IMR-90 (cell line): Measurements from ENCODE around the gene COL23A1. TPM values are rescaled to one million over a fixed set of nuclear protein-coding genes. Genes with fewer than 3 reads are reported as not detected.

Experiments used
- ATAC-seq: fragments of 200-7000 bp; cut with Tn5 transposase; 2 replicates; pipeline ENCODE4 v1.9.1; 2020; ENCODE audit warnings: low read depth, mild to moderate bottlenecking, moderate library complexity
- BruUV-seq: library from RNA; stranded (reverse); fragments of 400-500 nt; replicated peaks from 2 replicates; lab custom pipeline; 2021; lab: Mats Ljungman, UMichigan
- CTCF ChIA-PET: fragments of 300-600 bp; formaldehyde crosslinking; extraction: SDS; loops from one replicate; lab custom pipeline; 2021; ENCODE audit warnings: antibody characterized with exemption; lab: Yijun Ruan, JAX
- POLR2A ChIA-PET: fragments of 300-600 bp; sonication (Branson Sonifier 250); formaldehyde crosslinking; loops from one replicate; lab custom pipeline; 2022; ENCODE audit warnings: antibody characterized with exemption; ENCODE audit not compliant: unreplicated experiment; lab: Charles Lee
- DNase-seq: peaks from one replicate; pipeline ENCODE4 v3.0.0; 2013
- H2AFZ ChIP-seq: replicated peaks from 2 replicates; pipeline ENCODE3; 2013; ENCODE audit warnings: low read length, mild to moderate bottlenecking; ENCODE audit not compliant: poor library complexity
- H2AK5ac ChIP-seq: 2 replicates; pipeline ENCODE4 v1.6.1; 2013; ENCODE audit warnings: low read depth, low read length, inconsistent platforms
- H2AK9ac ChIP-seq: replicated peaks from 2 replicates; pipeline ENCODE3; 2013; ENCODE audit warnings: mild to moderate bottlenecking, low read depth, low read length, moderate library complexity; ENCODE audit not compliant: poor library complexity
- H2BK120ac ChIP-seq: 2 replicates; pipeline ENCODE4 v1.6.1; 2013; ENCODE audit warnings: low read depth, low read length, inconsistent platforms
- H2BK15ac ChIP-seq: 3 replicates; pipeline ENCODE4 v1.6.1; 2013; ENCODE audit warnings: low read depth, low read length, inconsistent platforms
- H2BK20ac ChIP-seq: 2 replicates; pipeline ENCODE4 v1.6.1; 2013; ENCODE audit warnings: low read depth, mild to moderate bottlenecking, inconsistent platforms, low read length, moderate library complexity
- H2BK5ac ChIP-seq: 2 replicates; pipeline ENCODE4 v1.6.1; 2013; ENCODE audit warnings: mild to moderate bottlenecking, low read depth, low read length, inconsistent platforms; ENCODE audit not compliant: poor library complexity, severe bottlenecking
- H3K14ac ChIP-seq: replicated peaks from 2 replicates; pipeline ENCODE4 v1.6.1; 2013; ENCODE audit warnings: low read depth, low read length, inconsistent platforms
- H3K18ac ChIP-seq: 2 replicates; pipeline ENCODE4 v1.6.1; 2013; ENCODE audit warnings: low read depth, low read length, control low read depth
- H3K23ac ChIP-seq: 2 replicates; pipeline ENCODE4 v1.6.1; 2013; ENCODE audit warnings: low read depth, low read length, inconsistent platforms
- H3K27ac ChIP-seq: 2 replicates; pipeline ENCODE4 v1.5.1; 2013; ENCODE audit warnings: mild to moderate bottlenecking, control low read depth, low read length; ENCODE audit not compliant: insufficient read depth
- H3K27me3 ChIP-seq: 2 replicates; pipeline ENCODE4 v1.6.1; 2013; ENCODE audit warnings: low read length; ENCODE audit not compliant: control insufficient read depth, insufficient read depth
- H3K36me3 ChIP-seq: 2 replicates; pipeline ENCODE4 v1.6.1; 2013; ENCODE audit warnings: low read length, mixed read lengths; ENCODE audit not compliant: control insufficient read depth, insufficient read depth
- H3K4ac ChIP-seq: 2 replicates; pipeline ENCODE4 v1.6.1; 2013; ENCODE audit warnings: low read depth, low read length, inconsistent platforms
- H3K4me1 ChIP-seq: 2 replicates; pipeline ENCODE4 v1.6.1; 2013; ENCODE audit warnings: low read length, mixed read lengths; ENCODE audit not compliant: control insufficient read depth, insufficient read depth
- H3K4me2 ChIP-seq: 2 replicates; pipeline ENCODE4 v1.6.1; 2013; ENCODE audit warnings: low read depth, mild to moderate bottlenecking, control low read depth, low read length, moderate library complexity
- H3K4me3 ChIP-seq: 2 replicates; pipeline ENCODE4 v1.5.1; 2013; ENCODE audit warnings: low read depth, mild to moderate bottlenecking, control low read depth, low read length, moderate library complexity; ENCODE audit not compliant: insufficient read depth
- H3K56ac ChIP-seq: 2 replicates; pipeline ENCODE4 v1.6.1; 2013; ENCODE audit warnings: low read length, inconsistent platforms; ENCODE audit not compliant: insufficient read depth; ENCODE audit errors: extremely low read depth
- H3K79me1 ChIP-seq, 2 experiments: 2 replicates each; pipeline ENCODE4 v1.6.1; 2013; ENCODE audit warnings: low read length in 2 of 2, inconsistent platforms in 1 of 2, low read depth in 1 of 2
- H3K9ac ChIP-seq: 2 replicates; pipeline ENCODE4 v1.6.1; 2013; ENCODE audit warnings: low read depth, low read length, control low read depth
- H3K9me1 ChIP-seq: 2 replicates; pipeline ENCODE4 v1.6.1; 2013; ENCODE audit warnings: low read length, inconsistent platforms; ENCODE audit not compliant: insufficient read depth
- H3K9me3 ChIP-seq: 2 replicates; pipeline ENCODE4 v1.6.1; 2013; ENCODE audit warnings: low read length; ENCODE audit not compliant: control insufficient read depth, insufficient read depth
- H4K20me1 ChIP-seq: 2 replicates; pipeline ENCODE4 v1.6.1; 2013; ENCODE audit warnings: low read length, inconsistent platforms; ENCODE audit not compliant: insufficient read depth
- H4K5ac ChIP-seq: 2 replicates; pipeline ENCODE4 v1.6.1; 2013; ENCODE audit warnings: mild to moderate bottlenecking, low read depth, low read length, control low read depth
- H4K8ac ChIP-seq, 2 experiments: 2 replicates each; pipeline ENCODE4 v1.6.1; 2013; ENCODE audit warnings: low read depth in 2 of 2, low read length in 2 of 2, control low read depth in 1 of 2, inconsistent platforms in 1 of 2
- H4K91ac ChIP-seq: 2 replicates; pipeline ENCODE4 v1.6.1; 2013; ENCODE audit warnings: low read depth, low read length, inconsistent platforms; ENCODE audit not compliant: insufficient read depth
- CHD1 ChIP-seq: IDR thresholded peaks from 2 replicates; pipeline ENCODE4 v1.6.1; 2012; ENCODE audit warnings: low read depth, low read length, improper control_type of control experiment
- FOS ChIP-seq: fragments of 150-350 bp; IDR thresholded peaks from 2 replicates; pipeline ENCODE4 v1.6.1; 2016; ENCODE audit warnings: low read depth, low read length
- MAFK ChIP-seq: IDR thresholded peaks from 2 replicates; pipeline ENCODE4 v1.6.1; 2012; ENCODE audit warnings: low read depth, low read length, improper control_type of control experiment
- MXI1 ChIP-seq: IDR thresholded peaks from 2 replicates; pipeline ENCODE4 v1.6.1; 2012; ENCODE audit warnings: low read depth, mild to moderate bottlenecking, low read length, moderate library complexity, borderline replicate concordance
- NFE2L2 ChIP-seq: fragments of 150-350 bp; IDR thresholded peaks from 2 replicates; pipeline ENCODE4 v1.6.1; 2016; ENCODE audit warnings: low read depth, mild to moderate bottlenecking, low read length
- POLR2A ChIP-seq: IDR thresholded peaks from 2 replicates; pipeline ENCODE4 v1.6.1; 2012; ENCODE audit warnings: mild to moderate bottlenecking, low read depth, low read length
- RCOR1 ChIP-seq: IDR thresholded peaks from 2 replicates; pipeline ENCODE4 v1.6.1; 2012; ENCODE audit warnings: mild to moderate bottlenecking, low read length, improper control_type of control experiment; ENCODE audit not compliant: insufficient replicate concordance
- WGBS, 2 experiments: methylation state at CpG; one replicate each; pipeline versions ENCODE4 v1.1.5 to v1.1.7; 2013; ENCODE audit warnings: missing lambda C conversion rate in 2 of 2; ENCODE audit not compliant: insufficient read length in 1 of 2; ENCODE audit errors: extremely low coverage in 2 of 2; 5-methylcytosine and 5-hydroxymethylcytosine counted together
- dilution Hi-C: fragments of 300-500 bp; cut with HindIII; formaldehyde crosslinking; loops from one replicate; pipeline ENCODE4 v1.14.3; 2018; ENCODE audit warnings: low sequenced_read_pairs; ENCODE audit not compliant: unreplicated experiment
- in situ Hi-C: fragments of 300-500 bp; cut with MboI; formaldehyde crosslinking; loops from 3 replicates; pipeline ENCODE4 v1.14.3; 2019; ENCODE audit warnings: low sequenced_read_pairs, inconsistent platforms, mixed read lengths
- intact Hi-C: fragments of 100-400 bp; cut with micrococcal nuclease; formaldehyde crosslinking; loops from 2 replicates; pipeline ENCODE4 v1.10.0; 2022
- polyA plus RNA-seq, 3 experiments: library from polyadenylated mRNA; depleted of rRNA; stranded (reverse); fragments of >200 nt; gene quantifications; 2 replicates each; pipeline ENCODE4 v1.2.3, GENCODE V29; 2012; ENCODE audit warnings: low replicate concordance in 1 of 3
- total RNA-seq: library from RNA; depleted of rRNA; stranded (reverse); fragments of >200 nt; gene quantifications from 2 replicates; pipeline ENCODE4 v1.2.3, GENCODE V29; 2012

The COL23A1 gene
- total and polyA plus RNA-seq, 2 of the 4 experiments (the other 2 are of a cell fraction): not detected

DNA sequence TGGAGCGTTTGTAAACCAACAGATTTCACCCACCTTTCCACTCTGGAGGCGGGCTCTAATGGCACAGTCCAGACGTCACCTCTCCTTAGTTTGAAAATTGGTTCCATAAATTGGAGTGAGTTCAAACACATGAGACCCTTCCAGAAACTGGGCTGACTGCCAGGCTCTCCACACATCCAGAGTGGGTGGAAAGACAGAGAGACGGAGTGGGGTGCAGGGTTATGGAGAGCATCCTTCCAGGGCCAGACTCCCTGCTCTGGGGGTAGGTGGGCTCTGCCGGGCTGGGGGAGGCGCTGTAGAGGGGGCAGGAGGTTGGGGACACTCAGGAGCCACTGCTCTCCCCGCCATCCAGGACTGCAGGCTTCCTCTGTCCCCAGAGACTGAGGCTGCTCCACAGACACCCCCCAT, 252.9 kb downstream of the COL23A1 start:
- Histone ChIP-seq H2BK15ac (no peak overlapping the region), H2AK5ac (no peak overlapping the region), H3K4me1 (no peaks in the 10 kb centered on the region), H3K27me3 (no peaks in the 10 kb centered on the region; the same call in 1 of the 2 replicates), H3K27ac (no peak overlapping the region), H3K9me3 (peaks cover 6% of the 10 kb centered on the region), H2AFZ (no peak overlapping the region), H2BK120ac (no peak overlapping the region), H3K36me3 (no peaks in the 10 kb centered on the region), H3K4ac (no peak overlapping the region), H3K56ac (no peak overlapping the region), H3K9me1 (no peaks in the 10 kb centered on the region), H3K18ac (no peak overlapping the region), H4K91ac (no peak overlapping the region), H2BK5ac (no peak overlapping the region), H2BK20ac (no peak overlapping the region), H3K4me2 (no peak overlapping the region), H3K9ac (no peak overlapping the region), H4K5ac (no peak overlapping the region), H4K20me1 (no peaks in the 10 kb centered on the region), H3K14ac (no peak overlapping the region), H2AK9ac (no peak overlapping the region), H3K23ac (no peak overlapping the region), H4K8ac (no peak overlapping the region), H3K4me3 (no peak overlapping the region), H3K79me1 (no peaks in the 10 kb centered on the region)
- CTCF ChIA-PET: no interaction called here
- no peak for DNase-seq
- in situ Hi-C loops: no loop called here
- intact Hi-C loops: no loop called here
- ATAC-seq: no peak
- no CpG with 5 or more reads among the region's 7 CpGs for WGBS, 2 experiments
- POLR2A ChIA-PET: no interaction called here
- BruUV-seq: no TSS peak
- no peak for TF ChIP-seq RCOR1
- no peak for TF ChIP-seq NFE2L2
- TF ChIP-seq MXI1: no peak
- no peak for TF ChIP-seq CHD1
- no peak for TF ChIP-seq POLR2A
- TF ChIP-seq MAFK: no peak
- no peak for TF ChIP-seq FOS
- dilution Hi-C loops: no loop called here
